ENCODE data around the gene SPESP1.
"Not testable (repeated sequence)": the region's sequence is repeated elsewhere in the genome, so short reads cannot be mapped to it uniquely, and the experiment has no call there.

Gene SPESP1

GRCh38 chr15:68962465-68962864 is 32.1 kb downstream of the SPESP1 start:
- in situ Hi-C loops (cut with MboI; ENCODE audit: low sequenced_read_pairs), result no loop called here

GRCh38 chr15:68963719-68964118 is 33.4 kb downstream of the SPESP1 start:
- in situ Hi-C loops (cut with MboI; ENCODE audit: low sequenced_read_pairs), result not testable (repeated sequence)

- in situ Hi-C loops (cut with MboI; ENCODE audit: low sequenced_read_pairs), result no loop called here
Observed at GRCh38 chr15:68966996-68967395, 36.7 kb downstream of the SPESP1 start.

- in situ Hi-C loops (cut with MboI; ENCODE audit: low sequenced_read_pairs), result no loop called here
Observed at GRCh38 chr15:68967948-68968347, 37.6 kb downstream of the SPESP1 start.

GRCh38 chr15:68969298-68969697 is 39.0 kb downstream of the SPESP1 start:
- in situ Hi-C loops (cut with MboI; ENCODE audit: low sequenced_read_pairs), result no loop called here

GRCh38 chr15:68972201-68973065 is 42.1 kb downstream of the SPESP1 start:
- in situ Hi-C loops (cut with MboI; ENCODE audit: low sequenced_read_pairs), result no loop called here

GRCh38 chr15:68975651-68976160 is 45.4 kb downstream of the SPESP1 start:
- in situ Hi-C loops (cut with MboI; ENCODE audit: low sequenced_read_pairs), result not testable (repeated sequence)

GRCh38 chr15:68977426-68977825 is 47.1 kb downstream of the SPESP1 start:
- in situ Hi-C loops (cut with MboI; ENCODE audit: low sequenced_read_pairs), result not testable (repeated sequence)

GRCh38 chr15:68979006-68979405 is 48.7 kb downstream of the SPESP1 start:
- in situ Hi-C loops (cut with MboI; ENCODE audit: low sequenced_read_pairs), result no loop called here

GRCh38 chr15:68979816-68980215 is 49.5 kb downstream of the SPESP1 start:
- in situ Hi-C loops (cut with MboI; ENCODE audit: low sequenced_read_pairs), result no loop called here

- in situ Hi-C loops (cut with MboI; ENCODE audit: low sequenced_read_pairs), result no loop called here
Observed at GRCh38 chr15:68980786-68981185, 50.5 kb downstream of the SPESP1 start.

GRCh38 chr15:68981941-68982340 is 51.6 kb downstream of the SPESP1 start:
- in situ Hi-C loops (cut with MboI; ENCODE audit: low sequenced_read_pairs), result no loop called here

GRCh38 chr15:68982976-68983563 is 52.7 kb downstream of the SPESP1 start:
- in situ Hi-C loops (cut with MboI; ENCODE audit: low sequenced_read_pairs), result no loop called here

GRCh38 chr15:68983961-68984481 is 53.7 kb downstream of the SPESP1 start:
- in situ Hi-C loops (cut with MboI; ENCODE audit: low sequenced_read_pairs), result no loop called here

- in situ Hi-C loops (cut with MboI; ENCODE audit: low sequenced_read_pairs), result no loop called here
Observed at GRCh38 chr15:68984586-68984985, 54.3 kb downstream of the SPESP1 start.

- in situ Hi-C loops (cut with MboI; ENCODE audit: low sequenced_read_pairs), result no loop called here
Observed at GRCh38 chr15:68985361-68985891, 55.1 kb downstream of the SPESP1 start.

- in situ Hi-C loops (cut with MboI; ENCODE audit: low sequenced_read_pairs), result no loop called here
Observed at GRCh38 chr15:68986322-68986721, 56.0 kb downstream of the SPESP1 start.

GRCh38 chr15:68987120-68987519 is 56.8 kb downstream of the SPESP1 start:
- in situ Hi-C loops (cut with MboI; ENCODE audit: low sequenced_read_pairs), result no loop called here

GRCh38 chr15:68987676-68988075 is 57.4 kb downstream of the SPESP1 start:
- in situ Hi-C loops (cut with MboI; ENCODE audit: low sequenced_read_pairs), result no loop called here

GRCh38 chr15:68989541-68990230 is 59.4 kb downstream of the SPESP1 start:
- in situ Hi-C loops (cut with MboI; ENCODE audit: low sequenced_read_pairs), result no loop called here

Measured in HL-60/S4 treated with retinoic acid at 250 ng/mL for 4 days and 3 days (cell line).